ENCODE measurements around the gene FBXO21. TPM values are rescaled to one million over a fixed set of nuclear protein-coding genes. Genes with fewer than 3 reads are reported as not detected.

FBXO21 gene
- total RNA-seq, 2 experiments from 2014 or later: 21.7 to 26.2 TPM

- H3K36me3 Mint-ChIP-seq: peaks cover 57% of the 10 kb centered on the region
- DNase-seq (no peak), ATAC-seq (no peak)
- no peak overlapping the region for H3K27ac Mint-ChIP-seq
- H3K4me3 Mint-ChIP-seq: no peak overlapping the region
- CTCF ChIA-PET: interaction anchor here (1.0 kb wide), 1 partner anchor 144 kb away, joined by 3 read pairs; no protein-coding TSS in a partner anchor
- no peaks in the 10 kb centered on the region for H3K27me3 Mint-ChIP-seq
- no peaks in the 10 kb centered on the region for H3K4me1 Mint-ChIP-seq
- no peaks in the 10 kb centered on the region for H3K9me3 Mint-ChIP-seq (ENCODE audit: low read depth)
These were observed 20.7 kb downstream of the FBXO21 start for GRCh38 chr12:117169548-117169947.

DNA sequence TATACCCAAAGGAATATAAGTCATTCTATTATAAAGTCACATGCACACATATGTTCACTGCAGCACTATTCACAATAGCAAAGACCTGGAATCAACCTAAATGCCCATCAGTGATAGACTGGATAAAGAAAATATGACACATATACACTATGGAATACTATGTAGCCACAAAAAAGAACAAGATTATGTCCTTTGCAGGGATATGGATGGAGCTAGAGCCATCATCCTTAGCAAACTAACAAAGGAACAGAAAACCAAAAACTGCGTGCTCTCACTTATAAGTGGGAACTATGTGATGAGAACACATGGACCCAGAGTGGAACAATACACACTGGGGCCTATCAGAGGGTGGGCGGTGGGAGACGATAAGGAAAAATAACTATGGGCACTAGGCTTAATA, 21.3 kb downstream of the FBXO21 start:
- Mint-ChIP-seq H3K4me1 (no peaks in the 10 kb centered on the region), H3K27me3 (no peaks in the 10 kb centered on the region), H3K27ac (no peak overlapping the region), H3K9me3 (ENCODE audit: low read depth) (no peaks in the 10 kb centered on the region), H3K4me3 (no peak overlapping the region), H3K36me3 (peaks cover 55% of the 10 kb centered on the region)
- no peak for DNase-seq
- CTCF ChIA-PET: no interaction called here
- no peak for ATAC-seq

GRCh38 chr12:117167769-117168168, 22.5 kb downstream of the FBXO21 start:
- Mint-ChIP-seq H3K27ac (no peak overlapping the region), H3K9me3 (ENCODE audit: low read depth) (no peaks in the 10 kb centered on the region), H3K4me1 (no peaks in the 10 kb centered on the region), H3K4me3 (no peak overlapping the region), H3K27me3 (no peaks in the 10 kb centered on the region), H3K36me3 (peaks cover 52% of the 10 kb centered on the region)
- ATAC-seq (no peak), DNase-seq (no peak)
- CTCF ChIA-PET: interaction anchor here (0.7 kb wide), 1 partner anchor 224 kb away, joined by 3 read pairs; no protein-coding TSS in a partner anchor

DNA sequence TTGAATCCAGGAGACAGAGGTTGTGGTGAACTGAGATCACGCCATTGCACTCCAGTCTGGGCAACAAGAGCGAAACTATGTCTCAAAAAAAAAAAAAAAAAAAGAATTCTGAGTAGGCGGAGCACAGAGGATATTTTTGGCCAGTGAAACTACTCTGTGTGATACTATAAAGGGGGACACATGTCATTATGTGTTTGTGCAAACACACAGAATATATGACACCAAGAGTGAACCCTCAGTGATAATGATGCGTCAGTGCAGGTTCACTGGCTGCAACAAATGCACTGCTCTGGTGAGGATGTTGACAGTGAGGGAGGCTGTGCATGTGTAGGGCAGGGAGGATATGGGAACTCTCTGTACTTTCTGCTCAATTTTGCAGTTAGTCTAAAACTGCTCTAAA, 24.2 kb downstream of the FBXO21 start:
- CTCF ChIA-PET: no interaction called here
- Mint-ChIP-seq H3K27me3 (no peaks in the 10 kb centered on the region), H3K9me3 (ENCODE audit: low read depth) (no peaks in the 10 kb centered on the region), H3K27ac (no peak overlapping the region), H3K4me3 (no peak overlapping the region), H3K4me1 (peaks cover 3% of the 10 kb centered on the region), H3K36me3 (peaks cover 56% of the 10 kb centered on the region)
- no peak for DNase-seq
- ATAC-seq: no peak

DNA sequence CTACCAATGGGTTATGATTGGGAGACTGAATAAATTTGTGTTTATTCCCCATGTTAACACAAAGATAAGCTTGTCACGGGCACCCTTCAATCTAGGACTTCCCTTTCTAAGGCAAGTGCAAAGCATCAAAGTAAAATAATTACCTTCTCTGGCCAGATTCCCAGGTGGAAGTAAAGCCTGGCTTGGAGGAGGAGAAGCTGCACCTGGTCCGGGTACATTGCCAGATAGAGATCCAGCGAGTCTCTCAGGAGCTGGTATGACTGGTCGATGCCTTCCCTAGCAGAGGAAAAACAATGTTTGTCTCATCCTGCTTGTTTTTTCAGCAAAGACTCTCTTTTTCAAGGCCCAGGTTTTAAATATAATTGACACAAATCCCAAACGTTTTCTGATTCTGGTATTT, 24.9 kb downstream of the FBXO21 start:
- Mint-ChIP-seq H3K36me3 (peaks cover 53% of the 10 kb centered on the region), H3K27me3 (no peaks in the 10 kb centered on the region), H3K27ac (no peak overlapping the region), H3K4me1 (peaks cover 3% of the 10 kb centered on the region), H3K4me3 (no peak overlapping the region), H3K9me3 (ENCODE audit: low read depth) (no peaks in the 10 kb centered on the region)
- DNase-seq (no peak), ATAC-seq (no peak)
- CTCF ChIA-PET: no interaction called here

DNA sequence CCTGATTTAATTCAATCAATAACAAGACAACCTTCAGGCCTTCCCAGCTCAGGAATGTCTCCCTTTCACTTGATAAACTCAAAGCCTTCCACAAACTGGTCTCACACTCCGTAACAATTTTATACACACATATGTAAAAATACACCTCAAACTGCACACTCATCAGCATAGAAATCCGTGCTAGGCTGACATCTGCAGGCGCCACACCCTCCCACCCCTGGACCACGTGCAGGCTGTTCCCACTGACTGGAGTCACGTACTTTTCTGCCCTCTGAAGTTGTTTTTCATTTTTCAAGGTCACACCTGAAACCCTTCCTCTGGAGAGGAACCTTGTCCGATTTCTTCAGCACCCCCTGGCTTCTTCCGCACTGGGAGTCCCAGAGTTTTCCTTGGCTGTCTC, 27.6 kb downstream of the FBXO21 start:
- ATAC-seq: no peak

DNA sequence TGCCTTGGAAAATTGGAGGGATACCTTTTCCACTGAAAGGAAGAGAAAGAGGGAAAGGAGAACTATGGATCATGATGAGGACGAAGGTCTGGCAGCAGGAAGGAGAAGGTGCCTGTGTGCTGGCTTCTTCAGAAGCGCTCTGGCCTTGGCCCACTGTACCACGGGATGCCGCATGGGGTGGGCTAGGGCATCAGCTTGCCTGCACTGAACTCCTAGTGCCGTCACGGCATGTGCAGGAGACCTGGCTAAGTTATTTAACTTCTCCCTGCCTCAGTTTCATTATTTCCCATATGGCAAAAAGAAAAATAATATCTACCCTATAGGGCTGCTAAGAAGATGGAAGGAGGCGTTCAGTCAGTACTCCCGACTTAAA, 28.1 kb downstream of the FBXO21 start:
- peaks cover 49% of the 10 kb centered on the region for H3K36me3 Mint-ChIP-seq
- H3K9me3 Mint-ChIP-seq (ENCODE audit: low read depth): no peaks in the 10 kb centered on the region
- ATAC-seq: no peak
- no peak overlapping the region for H3K27ac Mint-ChIP-seq
- CTCF ChIA-PET: no interaction called here
- no peak for DNase-seq
- no peaks in the 10 kb centered on the region for H3K27me3 Mint-ChIP-seq
- peaks cover 3% of the 10 kb centered on the region for H3K4me1 Mint-ChIP-seq
- H3K4me3 Mint-ChIP-seq: no peak overlapping the region

More for the DNA sequence above, 27.6 kb downstream of the FBXO21 start:
- DNase-seq: no peak
- Mint-ChIP-seq H3K36me3 (peaks cover 47% of the 10 kb centered on the region), H3K27ac (no peak overlapping the region), H3K9me3 (ENCODE audit: low read depth) (no peaks in the 10 kb centered on the region), H3K27me3 (no peaks in the 10 kb centered on the region), H3K4me1 (peaks cover 3% of the 10 kb centered on the region), H3K4me3 (no peak overlapping the region)
- CTCF ChIA-PET: no interaction called here

DNA sequence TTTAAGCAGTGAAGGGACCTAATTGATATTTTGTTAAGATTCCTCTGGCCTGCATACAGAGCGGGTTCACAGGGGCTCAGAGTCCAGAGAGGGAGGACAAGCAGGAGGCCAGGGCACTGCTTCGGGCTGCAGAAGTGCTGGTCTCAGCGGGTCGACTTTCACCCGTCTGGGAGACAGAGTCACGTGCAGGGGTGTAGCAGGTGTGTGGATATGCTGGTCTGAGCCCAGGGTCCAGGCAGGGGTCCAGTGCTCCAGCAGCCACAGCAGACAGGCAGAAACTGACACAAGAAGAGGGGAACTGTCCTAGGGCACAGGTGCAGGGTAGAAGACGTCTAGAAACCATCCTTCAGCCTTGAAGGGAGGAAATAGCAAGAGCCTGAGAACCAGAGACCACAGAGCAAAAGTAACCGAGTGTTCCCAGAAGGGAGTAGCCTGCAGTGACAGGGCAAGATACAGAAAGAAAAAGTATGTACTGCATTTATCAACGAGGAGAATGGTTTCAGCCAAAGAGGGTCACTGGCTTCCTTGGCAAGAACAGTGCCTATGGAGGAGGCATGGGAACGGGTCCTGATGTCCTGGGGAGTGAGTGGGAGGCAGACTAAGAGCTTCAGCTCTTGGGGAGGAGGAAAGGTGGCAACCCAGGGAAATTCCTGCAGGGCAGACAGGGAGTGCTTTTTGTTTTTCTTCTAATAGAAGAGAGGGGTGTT, 28.7 kb downstream of the FBXO21 start:
- H3K36me3 Mint-ChIP-seq: peaks cover 45% of the 10 kb centered on the region
- no peaks in the 10 kb centered on the region for H3K9me3 Mint-ChIP-seq (ENCODE audit: low read depth)
- DNase-seq (no peak), ATAC-seq (no peak)
- H3K4me3 Mint-ChIP-seq: no peak overlapping the region
- H3K4me1 Mint-ChIP-seq: peaks cover 3% of the 10 kb centered on the region
- H3K27ac Mint-ChIP-seq: peak overlapping the region; percentile 21
- no peaks in the 10 kb centered on the region for H3K27me3 Mint-ChIP-seq
- CTCF ChIA-PET: no interaction called here

GRCh38 chr12:117159674-117160073, 30.6 kb downstream of the FBXO21 start:
- H3K4me1 Mint-ChIP-seq: peaks cover 3% of the 10 kb centered on the region
- H3K4me3 Mint-ChIP-seq: no peak overlapping the region
- H3K9me3 Mint-ChIP-seq (ENCODE audit: low read depth): no peaks in the 10 kb centered on the region
- DNase-seq (no peak), ATAC-seq (no peak)
- H3K27ac Mint-ChIP-seq: no peak overlapping the region
- H3K36me3 Mint-ChIP-seq: peaks cover 44% of the 10 kb centered on the region
- CTCF ChIA-PET: no interaction called here
- no peaks in the 10 kb centered on the region for H3K27me3 Mint-ChIP-seq

DNA sequence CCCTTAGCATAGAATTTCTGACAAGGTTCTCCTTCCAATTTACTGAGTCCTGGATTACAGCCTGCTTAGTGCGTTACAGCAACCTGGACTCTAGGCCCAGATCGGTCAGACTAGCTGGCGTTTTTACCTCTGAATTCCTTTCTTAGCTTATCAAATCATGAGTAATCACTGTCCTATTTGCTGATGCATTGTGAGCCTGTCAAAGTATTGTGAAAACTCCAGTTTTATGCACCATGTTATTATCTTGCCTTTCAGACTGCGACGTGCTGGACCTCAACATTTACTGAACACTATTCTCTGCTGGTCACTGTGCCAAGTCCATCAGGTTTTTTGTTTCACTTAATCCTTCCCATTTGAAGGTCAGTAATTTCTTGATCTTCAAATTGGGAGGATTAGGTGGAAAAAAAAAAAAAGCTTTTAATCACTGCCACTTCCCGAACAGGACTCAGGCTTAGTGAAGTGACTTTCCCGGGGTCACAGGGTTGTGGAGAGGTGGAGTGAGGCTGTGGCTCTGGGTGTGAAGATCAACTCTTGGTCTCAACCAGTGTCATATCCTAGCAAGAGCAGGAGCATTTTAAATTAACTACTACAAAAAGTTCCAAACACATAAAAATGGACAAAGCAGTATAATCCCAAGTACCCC, 31.2 kb downstream of the FBXO21 start:
- no peaks in the 10 kb centered on the region for H3K9me3 Mint-ChIP-seq (ENCODE audit: low read depth)
- no peak overlapping the region for H3K4me3 Mint-ChIP-seq
- no peaks in the 10 kb centered on the region for H3K27me3 Mint-ChIP-seq
- no peak for DNase-seq
- CTCF ChIA-PET: no interaction called here
- no peak overlapping the region for H3K27ac Mint-ChIP-seq
- peaks cover 3% of the 10 kb centered on the region for H3K4me1 Mint-ChIP-seq
- ATAC-seq: no peak
- peaks cover 42% of the 10 kb centered on the region for H3K36me3 Mint-ChIP-seq

DNA sequence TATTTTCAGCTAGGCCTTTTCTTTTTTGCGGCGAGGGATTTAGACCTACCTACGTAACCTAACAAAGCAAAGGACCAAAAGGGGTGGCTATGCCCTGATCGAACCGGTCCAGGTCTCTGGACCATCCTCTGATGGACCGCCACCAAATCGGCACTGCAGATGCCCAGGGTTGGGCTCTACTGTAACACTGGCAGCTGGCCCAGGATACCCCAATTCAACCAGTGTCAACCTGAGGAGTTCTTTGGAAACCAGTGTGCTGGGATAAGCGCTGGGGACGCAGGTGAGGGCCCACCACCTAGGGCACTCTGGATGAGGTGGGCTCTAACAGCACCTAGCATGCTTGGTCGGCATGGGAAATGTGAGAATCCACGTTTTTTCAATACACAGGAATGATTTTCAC, 32.2 kb downstream of the FBXO21 start:
- CTCF ChIA-PET: interaction anchor here (0.7 to 0.8 kb wide), 2 partner anchors 29 to 35 kb away, joined by 3 read pairs; no protein-coding TSS in a partner anchor

DNA sequence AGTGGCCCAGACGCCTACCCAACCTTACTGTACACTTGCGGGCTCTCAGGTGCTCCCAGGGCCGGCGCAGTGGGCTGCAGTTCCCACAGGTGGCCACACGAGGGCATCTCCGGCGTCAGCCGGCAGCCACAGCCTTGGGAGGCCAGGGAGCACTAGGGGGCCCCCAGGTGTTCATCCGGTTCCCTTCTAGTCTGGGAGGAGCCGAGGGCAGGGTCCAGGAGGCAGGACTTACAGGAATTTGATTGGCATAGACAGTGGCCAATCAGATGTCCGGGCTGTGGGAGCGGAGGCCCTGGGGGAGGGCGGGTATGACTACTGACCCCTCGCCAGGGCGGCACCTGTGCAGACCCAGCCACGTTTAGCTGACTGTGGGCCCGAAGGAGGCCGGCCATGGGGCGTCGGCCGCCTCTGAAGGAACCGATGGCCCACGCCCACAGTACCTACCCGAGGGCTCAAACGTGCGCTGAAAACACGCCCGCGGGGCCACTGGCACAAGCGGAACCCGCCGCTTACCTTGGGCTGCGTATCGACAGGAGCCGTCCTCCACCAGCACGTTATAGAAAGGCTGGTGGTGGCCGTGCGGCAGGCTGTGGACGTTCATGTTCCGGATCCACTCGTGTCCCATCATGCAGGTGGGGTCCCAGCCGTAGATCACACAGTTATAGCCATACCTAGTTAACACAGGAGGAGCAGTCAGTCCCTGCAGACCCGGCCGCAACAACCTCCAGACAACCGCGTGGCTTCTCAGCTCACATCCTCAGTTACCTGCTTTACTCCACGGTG, 34.8 kb downstream of the FBXO21 start:
- Mint-ChIP-seq H3K36me3 (peaks cover 45% of the 10 kb centered on the region), H3K9me3 (ENCODE audit: low read depth) (no peaks in the 10 kb centered on the region), H3K4me1 (peaks cover 23% of the 10 kb centered on the region), H3K27me3 (no peaks in the 10 kb centered on the region), H3K27ac (no peak overlapping the region), H3K4me3 (no peak overlapping the region)
- CTCF ChIA-PET: no interaction called here
- ATAC-seq (peak; percentile 77), DNase-seq (peak; percentile 76)

More for the DNA sequence above, 32.2 kb downstream of the FBXO21 start:
- Mint-ChIP-seq H3K27me3 (no peaks in the 10 kb centered on the region), H3K4me3 (no peak overlapping the region), H3K36me3 (peaks cover 43% of the 10 kb centered on the region), H3K27ac (no peak overlapping the region), H3K9me3 (ENCODE audit: low read depth) (no peaks in the 10 kb centered on the region), H3K4me1 (peaks cover 4% of the 10 kb centered on the region)
- DNase-seq (no peak), ATAC-seq (no peak)

GRCh38 chr12:117152793-117153775, 37.2 kb downstream of the FBXO21 start:
- Mint-ChIP-seq H3K36me3 (peaks cover 40% of the 10 kb centered on the region), H3K27ac (no peak overlapping the region), H3K9me3 (ENCODE audit: low read depth) (no peaks in the 10 kb centered on the region), H3K27me3 (no peaks in the 10 kb centered on the region), H3K4me1 (peaks cover 44% of the 10 kb centered on the region), H3K4me3 (no peak overlapping the region)
- CTCF ChIA-PET: interaction anchor here (1.3 kb wide), 1 partner anchor 11 kb away, joined by 4 read pairs; no protein-coding TSS in a partner anchor
- no peak for DNase-seq
- ATAC-seq: no peak

Measured in activated CD8-positive, alpha-beta memory T cell treated with anti-CD3 and anti-CD28 coated beads, Interleukin-2, amount 10 ng/mL, durations not matched to agents 7 days and 5 days (primary cell).